Measurements from ENCODE around the gene MAMDC2.

MAMDC2 gene

GRCh38 chr9:70066418-70066817 lies 22.8 kb downstream of the MAMDC2 start:
- DNase-seq, result no peak

GRCh38 chr9:70066874-70067273 lies 23.2 kb downstream of the MAMDC2 start:
- no peak for DNase-seq

- DNase-seq, result no peak
These were observed 26.1 kb downstream of the MAMDC2 start for GRCh38 chr9:70069704-70070103.

- DNase-seq, result no peak
These were observed 29.5 kb downstream of the MAMDC2 start for GRCh38 chr9:70073193-70073592.

GRCh38 chr9:70073756-70074155 lies 30.1 kb downstream of the MAMDC2 start:
- DNase-seq, result no peak

- no peak for DNase-seq
These were observed 33.0 kb downstream of the MAMDC2 start for GRCh38 chr9:70076678-70077077.

- no peak for DNase-seq
These were observed 35.9 kb downstream of the MAMDC2 start for GRCh38 chr9:70079417-70080037.

GRCh38 chr9:70080481-70081119 lies 37.0 kb downstream of the MAMDC2 start:
- DNase-seq, result peak; percentile 17

GRCh38 chr9:70081120-70081495 lies 37.5 kb downstream of the MAMDC2 start:
- DNase-seq, result peak; percentile 14

- no peak for DNase-seq
These were observed 39.8 kb downstream of the MAMDC2 start for GRCh38 chr9:70083429-70083828.

GRCh38 chr9:70085241-70085640 lies 41.6 kb downstream of the MAMDC2 start:
- peak; percentile 58 for DNase-seq

- no peak for DNase-seq
These were observed 47.5 kb downstream of the MAMDC2 start for GRCh38 chr9:70091103-70091502.

- DNase-seq, result no peak
These were observed 47.9 kb downstream of the MAMDC2 start for GRCh38 chr9:70091572-70091971.

- DNase-seq, result no peak
These were observed 48.5 kb downstream of the MAMDC2 start for GRCh38 chr9:70092190-70092589.

- DNase-seq, result no peak
These were observed 49.4 kb downstream of the MAMDC2 start for GRCh38 chr9:70093095-70093494.

GRCh38 chr9:70093944-70094343 lies 50.3 kb downstream of the MAMDC2 start:
- DNase-seq, result no peak

GRCh38 chr9:70094747-70095146 lies 51.1 kb downstream of the MAMDC2 start:
- no peak for DNase-seq

GRCh38 chr9:70097187-70097586 lies 53.5 kb downstream of the MAMDC2 start:
- DNase-seq, result no peak

GRCh38 chr9:70100362-70100761 lies 56.7 kb downstream of the MAMDC2 start:
- no peak for DNase-seq

GRCh38 chr9:70101265-70101664 lies 57.6 kb downstream of the MAMDC2 start:
- DNase-seq, result no peak

- no peak for DNase-seq
These were observed 61.5 kb downstream of the MAMDC2 start for GRCh38 chr9:70105147-70105546.

- no peak for DNase-seq
These were observed 62.9 kb downstream of the MAMDC2 start for GRCh38 chr9:70106571-70106970.

- no peak for DNase-seq
These were observed 63.9 kb downstream of the MAMDC2 start for GRCh38 chr9:70107558-70107957.

GRCh38 chr9:70108181-70108580 lies 64.5 kb downstream of the MAMDC2 start:
- DNase-seq, result no peak
